SU-DHL-6 (cell line): ENCODE measurements around the gene LRRC7.

Source experiments
- CTCF ChIP-seq: fragments of 200-600 bp; sonication (generic); IDR thresholded peaks from one replicate; pipeline ENCODE4 v1.5.1; 2017; ENCODE audit warnings: antibody characterized with exemption, mild to moderate bottlenecking, low read length, moderate library complexity; ENCODE audit not compliant: insufficient read depth, poor library complexity, severe bottlenecking
- EZH2phosphoT487 ChIP-seq: fragments of 200-600 bp; sonication (generic), shearing (Covaris generic); conservative IDR thresholded peaks from 2 replicates; pipeline ENCODE4 v1.6.1; 2018; ENCODE audit warnings: mild to moderate bottlenecking, antibody characterized with exemption, low read length, moderate library complexity, mixed read lengths

DNA sequence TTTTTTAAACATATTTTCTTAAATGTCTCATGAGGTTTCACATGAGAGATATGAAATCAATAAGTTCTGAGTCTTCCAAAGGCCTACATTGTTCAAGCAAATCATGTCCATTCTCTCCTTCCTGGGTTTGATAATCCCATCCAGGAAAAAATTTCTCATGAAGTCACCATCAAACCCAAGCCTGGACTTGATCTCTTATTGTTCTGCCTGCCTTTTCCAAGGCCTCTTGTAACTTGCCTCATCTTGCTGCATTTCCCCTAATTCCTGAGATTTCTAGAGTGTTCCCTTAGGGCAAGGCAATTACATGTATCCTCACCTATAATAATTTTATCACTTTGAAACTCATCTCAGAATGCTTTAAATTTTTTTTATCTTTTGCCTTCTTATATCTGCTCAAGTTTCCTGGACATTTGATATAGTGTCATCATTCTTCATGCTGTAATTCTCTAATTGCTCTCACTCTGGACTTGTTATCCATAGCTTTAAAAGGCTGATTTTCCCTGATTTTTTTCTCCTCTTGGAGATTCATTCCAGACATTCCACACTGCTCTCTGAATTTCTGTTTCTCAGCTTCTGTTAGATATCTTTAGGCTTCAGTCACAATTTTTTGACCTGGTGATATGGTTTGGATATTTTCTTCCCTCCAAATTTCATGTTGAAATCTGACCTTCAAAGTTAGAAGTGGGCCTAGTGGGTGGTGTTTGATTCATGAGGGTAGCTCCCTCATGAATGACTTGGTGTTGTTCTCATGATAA is 126.4 kb downstream of the LRRC7 start:
- TF ChIP-seq CTCF, result no peak
- TF ChIP-seq EZH2phosphoT487, result no peak
